GM21526 (cell line): ENCODE data around the gene SKA2.
A peak's percentile ranks its signal among the peaks of the same experiment; 100 is the strongest.
"Not testable (repeated sequence)": the region's sequence is repeated elsewhere in the genome, so short reads cannot be mapped to it uniquely, and the experiment has no call there.

ENCODE experiments used
- ATAC-seq: cut with Tn5 transposase; IDR thresholded peaks from one replicate; pipeline ENCODE4 v1.9.1; 2021; ENCODE audit warnings: moderate library complexity; ENCODE audit not compliant: unreplicated experiment, low FRiP score

The SKA2 gene

GRCh38 chr17:59154721-59155438 lies at the start of gene SKA2:
TSS of gene SKA2 (minus strand) at chr17:59155186. CDS start at chr17:59155163, 23 bp downstream.
- peak; percentile 81 for ATAC-seq

GRCh38 chr17:59202320-59202719 lies 47.3 kb upstream of the SKA2 start:
- no peak for ATAC-seq

- ATAC-seq = no peak
These were observed 44.4 kb upstream of the SKA2 start for GRCh38 chr17:59199398-59199797.

- ATAC-seq = no peak
These were observed 38.4 kb upstream of the SKA2 start for GRCh38 chr17:59193336-59193862.

GRCh38 chr17:59190806-59191205 lies 35.8 kb upstream of the SKA2 start:
- ATAC-seq = no peak

GRCh38 chr17:59186850-59187249 lies 31.9 kb upstream of the SKA2 start:
- ATAC-seq = no peak

GRCh38 chr17:59185997-59186396 lies 31.0 kb upstream of the SKA2 start:
- ATAC-seq = no peak

GRCh38 chr17:59181481-59181880 lies 26.5 kb upstream of the SKA2 start:
- ATAC-seq = no peak

- ATAC-seq = no peak
These were observed 25.6 kb upstream of the SKA2 start for GRCh38 chr17:59180626-59181025.

GRCh38 chr17:59179601-59180000 lies 24.6 kb upstream of the SKA2 start:
- ATAC-seq = not testable (repeated sequence)

- no peak for ATAC-seq
These were observed 23.4 kb upstream of the SKA2 start for GRCh38 chr17:59178266-59178985.

- no peak for ATAC-seq
These were observed 20.1 kb upstream of the SKA2 start for GRCh38 chr17:59175076-59175475.

GRCh38 chr17:59174671-59175070 lies 19.7 kb upstream of the SKA2 start:
- ATAC-seq = no peak

GRCh38 chr17:59172436-59173004 lies 17.5 kb upstream of the SKA2 start:
- ATAC-seq = no peak

GRCh38 chr17:59167571-59168001 lies 12.6 kb upstream of the SKA2 start:
- no peak for ATAC-seq

GRCh38 chr17:59165933-59166342 lies 11.0 kb upstream of the SKA2 start:
- ATAC-seq = peak; percentile 68

- ATAC-seq = no peak
These were observed 6.5 kb upstream of the SKA2 start for GRCh38 chr17:59161477-59161876.

GRCh38 chr17:59160157-59161025 lies 5.4 kb upstream of the SKA2 start:
- no peak for ATAC-seq

GRCh38 chr17:59155439-59156177 lies 622 bp upstream of the SKA2 start, which contains the start of gene PRR11:
TSS of gene PRR11 (plus strand) at chr17:59155746. CDS start at chr17:59169753, 14,007 bp downstream.
- peak; percentile 78 for ATAC-seq

- no peak for ATAC-seq
These were observed 680 bp downstream of the SKA2 start for GRCh38 chr17:59154292-59154720.
